GM12872 (cell line): Measurements from ENCODE around the gene DIS3L.

Experiments used
- TF ChIP-seq, protein P1 (sequence below): IDR thresholded peaks from 3 replicates; pipeline ENCODE4 v1.5.1; 2011; ENCODE audit warnings: low read depth, mild to moderate bottlenecking, low read length, moderate library complexity; ENCODE audit not compliant: insufficient read depth

DIS3L gene

DNA sequence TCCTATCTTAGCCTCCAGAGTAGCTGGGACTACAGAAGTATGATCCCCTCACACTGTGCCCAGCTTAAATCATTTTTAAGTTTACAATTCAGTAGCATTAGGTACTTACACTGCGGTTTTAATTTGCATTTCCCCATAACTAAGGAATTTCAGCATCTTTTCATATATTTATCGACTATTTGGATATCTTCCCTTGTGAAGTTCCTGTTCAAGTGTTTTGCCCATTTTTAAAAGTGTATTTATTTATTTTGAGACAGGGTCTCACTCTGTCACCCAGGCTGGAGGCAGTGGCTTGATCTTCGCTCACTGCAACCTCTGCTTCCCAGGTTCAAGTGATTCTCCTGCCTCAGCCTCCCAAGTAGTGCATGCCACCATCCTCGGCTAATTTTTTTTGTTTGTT is 80.8 kb downstream of the DIS3L start:
- TF ChIP-seq, protein P1, sequence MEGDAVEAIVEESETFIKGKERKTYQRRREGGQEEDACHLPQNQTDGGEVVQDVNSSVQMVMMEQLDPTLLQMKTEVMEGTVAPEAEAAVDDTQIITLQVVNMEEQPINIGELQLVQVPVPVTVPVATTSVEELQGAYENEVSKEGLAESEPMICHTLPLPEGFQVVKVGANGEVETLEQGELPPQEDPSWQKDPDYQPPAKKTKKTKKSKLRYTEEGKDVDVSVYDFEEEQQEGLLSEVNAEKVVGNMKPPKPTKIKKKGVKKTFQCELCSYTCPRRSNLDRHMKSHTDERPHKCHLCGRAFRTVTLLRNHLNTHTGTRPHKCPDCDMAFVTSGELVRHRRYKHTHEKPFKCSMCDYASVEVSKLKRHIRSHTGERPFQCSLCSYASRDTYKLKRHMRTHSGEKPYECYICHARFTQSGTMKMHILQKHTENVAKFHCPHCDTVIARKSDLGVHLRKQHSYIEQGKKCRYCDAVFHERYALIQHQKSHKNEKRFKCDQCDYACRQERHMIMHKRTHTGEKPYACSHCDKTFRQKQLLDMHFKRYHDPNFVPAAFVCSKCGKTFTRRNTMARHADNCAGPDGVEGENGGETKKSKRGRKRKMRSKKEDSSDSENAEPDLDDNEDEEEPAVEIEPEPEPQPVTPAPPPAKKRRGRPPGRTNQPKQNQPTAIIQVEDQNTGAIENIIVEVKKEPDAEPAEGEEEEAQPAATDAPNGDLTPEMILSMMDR: no peak

DNA sequence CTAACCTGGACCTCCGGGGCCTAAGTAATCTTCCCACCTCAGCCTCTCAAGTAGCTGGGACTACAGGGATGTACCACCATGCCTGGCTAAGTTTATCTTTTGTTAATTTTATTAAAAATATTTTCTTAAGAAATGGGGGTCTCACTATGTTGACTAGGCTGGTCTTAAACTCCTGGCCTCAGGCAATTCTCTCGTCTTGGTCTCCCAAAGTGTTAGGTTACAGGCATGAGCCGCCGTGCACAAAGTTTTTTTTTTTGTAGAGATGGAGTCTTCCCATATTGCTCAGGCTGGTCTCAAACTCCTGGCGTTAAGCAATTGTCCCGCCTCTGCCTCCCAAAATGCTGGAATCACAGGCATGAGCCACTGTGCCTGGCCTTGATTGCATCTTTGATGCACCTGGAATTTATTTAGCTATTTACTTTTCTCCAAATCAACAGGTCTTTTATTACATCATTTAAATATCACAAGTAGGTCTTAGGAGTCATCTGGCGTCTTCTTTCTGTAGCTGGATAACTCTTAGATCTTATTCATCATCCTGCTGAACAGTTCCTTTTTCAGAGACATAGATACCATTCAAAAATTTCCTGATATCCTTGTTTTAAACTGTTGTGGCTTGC is 85.6 kb downstream of the DIS3L start:
- TF ChIP-seq, protein P1: no peak
